H9 (cell line): ENCODE data around the gene SPOUT1. TPM values are rescaled to one million over a fixed set of nuclear protein-coding genes. Genes with fewer than 3 reads are reported as not detected.

ENCODE experiments used
- DNase-seq: peaks from one replicate; pipeline ENCODE4 v3.0.0-alpha.2; 2017
- H2AFZ ChIP-seq: one replicate; pipeline ENCODE4 v1.6.1; 2013; ENCODE audit warnings: mild to moderate bottlenecking, low read length, control low read depth, moderate library complexity
- H2AK5ac ChIP-seq: 2 replicates; pipeline ENCODE4 v1.6.1; 2013; ENCODE audit warnings: low read length, control low read depth, mixed read lengths; ENCODE audit not compliant: insufficient read length
- H2BK120ac ChIP-seq: one replicate; pipeline ENCODE4 v1.6.1; 2013; ENCODE audit warnings: low read depth, mild to moderate bottlenecking, low read length, control low read depth, inconsistent platforms; ENCODE audit not compliant: poor library complexity, severe bottlenecking
- H2BK12ac ChIP-seq: 2 replicates; pipeline ENCODE4 v1.6.1; 2013; ENCODE audit warnings: low read length, control low read depth, mixed read lengths, low read depth; ENCODE audit not compliant: insufficient read length
- H2BK15ac ChIP-seq: 2 replicates; pipeline ENCODE4 v1.6.1; 2013; ENCODE audit warnings: low read depth, low read length, control low read depth
- H2BK20ac ChIP-seq: one replicate; pipeline ENCODE4 v1.6.1; 2013; ENCODE audit warnings: low read depth, mild to moderate bottlenecking, low read length, control low read depth, inconsistent platforms; ENCODE audit not compliant: poor library complexity, severe bottlenecking
- H2BK5ac ChIP-seq: 2 replicates; pipeline ENCODE4 v1.6.1; 2013; ENCODE audit warnings: low read length, control low read depth, mixed read lengths; ENCODE audit not compliant: insufficient read length
- H3K14ac ChIP-seq: 2 replicates; pipeline ENCODE4 v1.6.1; 2013; ENCODE audit warnings: low read length, control low read depth; ENCODE audit not compliant: insufficient read depth
- H3K18ac ChIP-seq: 2 replicates; pipeline ENCODE4 v1.6.1; 2013; ENCODE audit warnings: low read depth, mild to moderate bottlenecking, mixed read lengths, low read length, control low read depth; ENCODE audit not compliant: insufficient read length
- H3K23ac ChIP-seq: 2 replicates; pipeline ENCODE4 v1.6.1; 2013; ENCODE audit warnings: low read length, control low read depth, mixed read lengths, low read depth; ENCODE audit not compliant: insufficient read length
- H3K23me2 ChIP-seq: 2 replicates; pipeline ENCODE4 v1.6.1; 2013; ENCODE audit warnings: low read depth, mild to moderate bottlenecking, mixed read lengths, low read length, control low read depth; ENCODE audit not compliant: insufficient read length, poor library complexity, severe bottlenecking
- H3K27ac ChIP-seq: 2 replicates; pipeline ENCODE4 v1.5.1; 2013; ENCODE audit warnings: low read length, control low read depth, mixed read lengths, low read depth; ENCODE audit not compliant: insufficient read length
- H3K27me3 ChIP-seq: 2 replicates; pipeline ENCODE4 v1.6.1; 2013; ENCODE audit warnings: low read length, control low read depth, inconsistent platforms; ENCODE audit not compliant: insufficient read depth
- H3K4ac ChIP-seq: 2 replicates; pipeline ENCODE4 v1.6.1; 2013; ENCODE audit warnings: low read depth, mild to moderate bottlenecking, control low read depth, inconsistent platforms, low read length, moderate library complexity
- H3K4me1 ChIP-seq: 2 replicates; pipeline ENCODE4 v1.6.1; 2013; ENCODE audit warnings: low read length, control low read depth, inconsistent platforms; ENCODE audit not compliant: insufficient read depth
- H3K4me2 ChIP-seq: 2 replicates; pipeline ENCODE4 v1.6.1; 2013; ENCODE audit warnings: low read length, control low read depth, mixed read lengths; ENCODE audit not compliant: insufficient read length, insufficient read depth
- H3K56ac ChIP-seq: 2 replicates; pipeline ENCODE4 v1.6.1; 2013; ENCODE audit warnings: low read depth, mild to moderate bottlenecking, mixed read lengths, low read length, control low read depth; ENCODE audit not compliant: insufficient read length
- H3K79me1 ChIP-seq: 2 replicates; pipeline ENCODE4 v1.6.1; 2013; ENCODE audit warnings: low read depth, mild to moderate bottlenecking, moderate library complexity, low read length, control low read depth, inconsistent platforms; ENCODE audit not compliant: insufficient read depth, poor library complexity, severe bottlenecking
- H3K79me2 ChIP-seq: 2 replicates; pipeline ENCODE4 v1.6.1; 2013; ENCODE audit warnings: low read length, control low read depth, inconsistent platforms; ENCODE audit not compliant: insufficient read depth
- H3K9ac ChIP-seq: 2 replicates; pipeline ENCODE4 v1.6.1; 2013; ENCODE audit warnings: low read length, control low read depth, mixed read lengths; ENCODE audit not compliant: insufficient read length; ENCODE audit errors: extremely low read depth
- H3K9me3 ChIP-seq: one replicate; pipeline ENCODE4 v1.6.1; 2013; ENCODE audit warnings: low read depth, low read length, inconsistent platforms; ENCODE audit not compliant: control insufficient read depth
- H3T11ph ChIP-seq: one replicate; pipeline ENCODE4 v1.6.1; 2013; ENCODE audit warnings: mild to moderate bottlenecking, low read length, control low read depth, inconsistent platforms
- H4K20me1 ChIP-seq: one replicate; pipeline ENCODE4 v1.6.1; 2013; ENCODE audit not compliant: control insufficient read depth, insufficient read length, insufficient read depth
- H4K5ac ChIP-seq: 2 replicates; pipeline ENCODE4 v1.6.1; 2013; ENCODE audit warnings: low read depth, mild to moderate bottlenecking, mixed read lengths, low read length, control low read depth; ENCODE audit not compliant: insufficient read length
- H4K8ac ChIP-seq: replicated peaks from 2 replicates; pipeline ENCODE4 v1.6.1; 2013; ENCODE audit warnings: low read length, control low read depth, mixed read lengths, low read depth; ENCODE audit not compliant: insufficient read length
- H4K91ac ChIP-seq: 2 replicates; pipeline ENCODE4 v1.6.1; 2013; ENCODE audit warnings: low read depth, mild to moderate bottlenecking, moderate library complexity, mixed read lengths, low read length, control low read depth; ENCODE audit not compliant: insufficient read length
- H3K27ac Mint-ChIP-seq, 3 experiments: 2 replicates in 2 of 3; 3 replicates in 1 of 3; pipeline ENCODE4 v1.8.0; 2020 to 2021; ENCODE audit warnings: mixed read lengths in 3 of 3, mild to moderate bottlenecking in 1 of 3, moderate library complexity in 1 of 3
- H3K27me3 Mint-ChIP-seq: 2 replicates; pipeline ENCODE4 v1.8.0; 2021; ENCODE audit warnings: low read depth, mild to moderate bottlenecking, moderate library complexity, mixed read lengths
- H3K36me3 Mint-ChIP-seq, 3 experiments: 2 replicates in 2 of 3; 3 replicates in 1 of 3; pipeline ENCODE4 v1.8.0; 2020 to 2021; ENCODE audit warnings: low read depth in 3 of 3, mixed read lengths in 3 of 3; ENCODE audit not compliant: insufficient read depth in 1 of 3
- H3K4me1 Mint-ChIP-seq, 2 experiments: 2 replicates each; pipeline ENCODE4 v1.8.0; 2020; ENCODE audit warnings: mixed read lengths in 2 of 2
- H3K4me3 Mint-ChIP-seq, 2 experiments: 2 replicates in 1 of 2; 3 replicates in 1 of 2; pipeline ENCODE4 v1.8.0; 2020 to 2021; ENCODE audit warnings: mild to moderate bottlenecking in 2 of 2, mixed read lengths in 2 of 2, moderate library complexity in 1 of 2
- H3K9me3 Mint-ChIP-seq, 2 experiments: 2 replicates in 1 of 2; 3 replicates in 1 of 2; pipeline ENCODE4 v1.8.0; 2020; ENCODE audit warnings: mild to moderate bottlenecking in 2 of 2, mixed read lengths in 2 of 2, moderate library complexity in 1 of 2
- CTCF ChIP-seq: fragments of 200-600 bp; sonication (generic); conservative IDR thresholded peaks from 3 replicates; pipeline ENCODE4 v1.8.0; 2021; ENCODE audit warnings: antibody characterized with exemption, mild to moderate bottlenecking
- WGBS: extraction: QIAGEN DNeasy Blood & Tissue Kit; methylation state at CpG from one replicate; pipeline ENCODE4 v1.1.7; 2013; ENCODE audit warnings: missing lambda C conversion rate, low lambda C conversion rate, mixed read lengths; ENCODE audit not compliant: insufficient read length; ENCODE audit errors: extremely low coverage; 5-methylcytosine and 5-hydroxymethylcytosine counted together
- total RNA-seq: library from RNA; stranded (reverse); gene quantifications from 2 replicates; pipeline ENCODE4 v1.2.1, GENCODE V29; 2021

Gene SPOUT1
- total RNA-seq, 1 experiment from 2014 or later, result 86.3 TPM

GRCh38 chr9:128773049-128773448 is 56.5 kb downstream of the SPOUT1 start:
- H3K4me3 Mint-ChIP-seq, result peak overlapping the region; percentile 87 to 90; a peak in 4 of 5 replicates
- H2AK5ac ChIP-seq, result no peak overlapping the region
- no peak overlapping the region for H3K27ac ChIP-seq
- H3T11ph ChIP-seq, result no peak overlapping the region
- H3K27ac Mint-ChIP-seq, result no peak overlapping the region
- H3K27me3 Mint-ChIP-seq, result peaks cover 2% of the 10 kb centered on the region; the same call in 1 of the 2 replicates
- H2BK20ac ChIP-seq, result no peak overlapping the region
- no peak overlapping the region for H3K4ac ChIP-seq
- peaks cover 9 to 11% of the 10 kb centered on the region in 2 experiments for H3K4me1 Mint-ChIP-seq
- H3K18ac ChIP-seq, result no peak overlapping the region
- no peaks in the 10 kb centered on the region for H3K9me3 ChIP-seq
- no peak overlapping the region for H2AFZ ChIP-seq
- no peak overlapping the region for H2BK120ac ChIP-seq
- H4K8ac ChIP-seq, result no peak overlapping the region
- no peak for DNase-seq
- H3K4me1 ChIP-seq, result no peaks in the 10 kb centered on the region
- H3K79me1 ChIP-seq, result no peaks in the 10 kb centered on the region
- H2BK12ac ChIP-seq, result no peak overlapping the region
- no peak overlapping the region for H2BK5ac ChIP-seq
- H3K23ac ChIP-seq, result no peak overlapping the region
- no peak overlapping the region for H3K14ac ChIP-seq
- H3K9me3 Mint-ChIP-seq, result peaks cover 6 to 10% of the 10 kb centered on the region in 2 experiments; a peak in 4 of 5 replicates
- no peak overlapping the region for H3K56ac ChIP-seq
- peaks cover 0 to under 1% (median 0%) of the 10 kb centered on the region in 3 experiments; a peak in 1 of 7 replicates for H3K36me3 Mint-ChIP-seq
- H3K79me2 ChIP-seq, result no peaks in the 10 kb centered on the region; the same call in 1 of the 2 replicates
- H3K9ac ChIP-seq, result no peak overlapping the region
- no peak overlapping the region for H2BK15ac ChIP-seq
- no CpG with 5 or more reads among the region's 5 CpGs for WGBS
- H4K91ac ChIP-seq, result no peak overlapping the region
- H3K4me2 ChIP-seq, result no peak overlapping the region
- no peaks in the 10 kb centered on the region for H4K20me1 ChIP-seq
- H4K5ac ChIP-seq, result no peak overlapping the region
- no peak for TF ChIP-seq CTCF
- H3K23me2 ChIP-seq, result peaks cover 12% of the 10 kb centered on the region
- no peaks in the 10 kb centered on the region for H3K27me3 ChIP-seq
